ENCODE measurements around the gene RAB44. TPM values are rescaled to one million over a fixed set of nuclear protein-coding genes. Genes with fewer than 3 reads are reported as not detected.

The RAB44 gene
- total RNA-seq, 1 donor from 2014 or later, result not detected

DNA sequence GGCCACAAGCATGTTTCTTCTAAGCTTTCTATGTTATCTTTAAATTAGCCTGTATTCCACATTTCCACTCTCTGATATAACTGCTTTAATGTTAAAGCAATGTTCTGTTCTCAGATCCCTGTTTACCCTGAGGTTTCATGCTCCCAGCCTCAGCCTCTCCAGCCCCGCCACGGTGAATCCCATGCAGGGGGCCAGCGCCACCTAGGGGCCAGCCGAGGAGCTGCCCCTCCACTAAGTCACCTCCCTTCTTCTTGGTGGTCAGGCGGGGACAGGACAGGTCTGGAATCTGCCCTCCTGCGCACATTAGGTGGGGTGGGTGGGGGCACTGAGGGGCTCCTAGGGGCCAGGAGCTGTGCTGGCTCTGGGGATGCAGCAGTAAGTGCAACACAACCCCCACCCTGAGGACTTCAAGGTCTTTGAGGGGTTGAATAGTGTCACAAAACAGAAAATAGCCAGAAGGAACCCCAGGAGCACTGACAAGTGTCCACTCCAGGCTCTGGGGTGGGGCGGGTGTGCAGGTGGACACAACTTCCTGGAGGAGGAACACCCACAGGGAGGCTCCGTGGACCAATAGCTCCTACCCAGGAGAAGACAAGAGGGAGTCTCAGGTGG is 61.6 kb downstream of the RAB44 start:
- Mint-ChIP-seq H3K36me3 (no peaks in the 10 kb centered on the region), H3K27me3 (peaks cover 12% of the 10 kb centered on the region), H3K4me3 (no peak overlapping the region), H3K4me1 (ENCODE audit: unreplicated experiment) (peaks cover 45% of the 10 kb centered on the region), H3K27ac (no peak overlapping the region), H3K9me3 (no peaks in the 10 kb centered on the region)
- DNase-seq (ENCODE audit: extremely low spot score, unreplicated experiment), result peak; percentile 91
- TF ChIP-seq, protein P1, sequence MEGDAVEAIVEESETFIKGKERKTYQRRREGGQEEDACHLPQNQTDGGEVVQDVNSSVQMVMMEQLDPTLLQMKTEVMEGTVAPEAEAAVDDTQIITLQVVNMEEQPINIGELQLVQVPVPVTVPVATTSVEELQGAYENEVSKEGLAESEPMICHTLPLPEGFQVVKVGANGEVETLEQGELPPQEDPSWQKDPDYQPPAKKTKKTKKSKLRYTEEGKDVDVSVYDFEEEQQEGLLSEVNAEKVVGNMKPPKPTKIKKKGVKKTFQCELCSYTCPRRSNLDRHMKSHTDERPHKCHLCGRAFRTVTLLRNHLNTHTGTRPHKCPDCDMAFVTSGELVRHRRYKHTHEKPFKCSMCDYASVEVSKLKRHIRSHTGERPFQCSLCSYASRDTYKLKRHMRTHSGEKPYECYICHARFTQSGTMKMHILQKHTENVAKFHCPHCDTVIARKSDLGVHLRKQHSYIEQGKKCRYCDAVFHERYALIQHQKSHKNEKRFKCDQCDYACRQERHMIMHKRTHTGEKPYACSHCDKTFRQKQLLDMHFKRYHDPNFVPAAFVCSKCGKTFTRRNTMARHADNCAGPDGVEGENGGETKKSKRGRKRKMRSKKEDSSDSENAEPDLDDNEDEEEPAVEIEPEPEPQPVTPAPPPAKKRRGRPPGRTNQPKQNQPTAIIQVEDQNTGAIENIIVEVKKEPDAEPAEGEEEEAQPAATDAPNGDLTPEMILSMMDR (conservative IDR thresholded peaks at IDR 0.05), result peak; percentile 98

DNA sequence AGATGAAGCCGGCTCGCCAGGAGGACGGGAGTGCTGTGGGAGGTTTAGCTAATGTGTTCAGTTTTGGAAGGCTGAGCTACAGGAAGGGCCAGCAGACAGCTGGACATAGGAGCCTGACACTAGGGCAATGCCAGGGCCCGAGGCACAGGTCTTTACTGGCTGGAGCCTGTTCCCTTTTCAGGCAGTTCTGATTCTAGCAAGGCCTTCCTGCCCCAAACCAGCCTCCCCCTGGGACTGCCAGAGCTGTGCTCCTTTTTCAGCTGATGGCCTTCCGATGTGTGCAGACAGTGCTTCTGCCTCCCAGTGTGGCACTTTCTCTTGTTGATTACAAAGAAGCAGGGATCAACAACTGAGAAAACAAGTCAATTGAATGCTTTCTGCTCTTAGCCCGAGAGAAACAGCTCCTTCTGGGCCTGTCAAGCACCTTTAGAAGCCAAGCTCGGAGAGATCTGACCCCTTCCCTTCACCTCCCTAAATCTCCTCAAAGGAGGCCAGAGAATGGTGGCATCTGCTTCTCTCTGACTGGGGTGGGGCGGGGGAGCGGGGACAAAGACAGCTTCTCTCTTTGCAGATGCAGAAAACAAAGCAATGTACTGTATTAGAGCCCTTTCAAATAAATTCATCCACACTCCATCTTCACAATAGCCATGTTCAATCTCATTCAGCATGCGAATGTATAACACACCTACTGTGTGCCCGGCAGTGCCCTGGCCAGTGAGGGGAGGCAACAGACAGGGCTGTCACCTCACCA is 63.2 kb downstream of the RAB44 start:
- no peak overlapping the region for H3K4me3 Mint-ChIP-seq
- peaks cover 12% of the 10 kb centered on the region for H3K27me3 Mint-ChIP-seq
- no peaks in the 10 kb centered on the region for H3K36me3 Mint-ChIP-seq
- TF ChIP-seq, protein P1 (conservative IDR thresholded peaks at IDR 0.05), result no peak
- no peak for DNase-seq (ENCODE audit: extremely low spot score, unreplicated experiment)
- H3K27ac Mint-ChIP-seq, result peak overlapping the region; percentile 33
- no peaks in the 10 kb centered on the region for H3K9me3 Mint-ChIP-seq
- H3K4me1 Mint-ChIP-seq (ENCODE audit: unreplicated experiment), result peaks cover 33% of the 10 kb centered on the region

DNA sequence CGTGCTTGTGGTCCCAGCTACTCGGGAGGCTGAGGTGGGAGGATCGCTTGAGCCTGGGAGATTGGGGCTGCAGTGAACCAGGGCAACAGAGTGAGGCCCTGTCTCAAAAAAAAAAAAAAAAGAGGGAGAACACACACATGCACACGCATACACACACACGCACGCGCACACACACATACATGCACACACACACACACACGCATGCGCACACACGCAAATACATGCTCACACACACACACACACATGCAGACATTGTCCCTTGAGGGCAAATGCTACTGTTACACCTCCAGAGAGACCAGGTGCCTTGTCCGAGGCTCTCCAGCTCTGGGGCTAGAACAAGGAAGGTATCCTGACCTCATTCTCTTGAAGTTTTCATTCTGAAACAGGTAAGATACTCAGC is 64.5 kb downstream of the RAB44 start:
- H3K27ac Mint-ChIP-seq, result no peak overlapping the region
- peaks cover 15% of the 10 kb centered on the region for H3K27me3 Mint-ChIP-seq
- DNase-seq (ENCODE audit: extremely low spot score, unreplicated experiment), result no peak
- no peaks in the 10 kb centered on the region for H3K36me3 Mint-ChIP-seq
- peaks cover 27% of the 10 kb centered on the region for H3K4me1 Mint-ChIP-seq (ENCODE audit: unreplicated experiment)
- H3K4me3 Mint-ChIP-seq, result no peak overlapping the region
- no peaks in the 10 kb centered on the region for H3K9me3 Mint-ChIP-seq
- TF ChIP-seq, protein P1 (conservative IDR thresholded peaks at IDR 0.05), result no peak

DNA sequence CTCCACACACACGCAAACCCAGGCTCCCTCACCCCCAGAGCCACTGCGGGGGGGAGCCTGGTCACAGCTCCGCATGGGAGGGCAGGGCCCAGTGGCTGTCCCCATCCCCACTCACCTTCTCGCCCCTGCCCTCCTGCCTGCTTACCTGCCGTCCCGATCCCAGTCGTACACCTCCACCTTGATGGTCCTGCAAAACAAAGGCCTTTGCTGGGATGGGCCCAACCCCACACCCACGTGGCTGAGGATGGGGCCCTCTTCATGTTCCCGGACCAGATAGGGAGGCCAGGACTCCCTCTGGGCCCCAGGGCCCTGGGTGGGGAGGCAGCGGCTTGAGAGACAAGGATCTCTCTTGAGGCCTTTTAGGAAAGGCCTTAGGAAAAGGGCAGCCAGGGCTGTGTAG is 67.6 kb downstream of the RAB44 start:
- no peak overlapping the region for H3K27ac Mint-ChIP-seq
- TF ChIP-seq, protein P1 (conservative IDR thresholded peaks at IDR 0.05), result no peak
- no peak overlapping the region for H3K4me3 Mint-ChIP-seq
- peaks cover 9% of the 10 kb centered on the region for H3K27me3 Mint-ChIP-seq
- no peaks in the 10 kb centered on the region for H3K9me3 Mint-ChIP-seq
- DNase-seq (ENCODE audit: extremely low spot score, unreplicated experiment), result no peak
- no peaks in the 10 kb centered on the region for H3K36me3 Mint-ChIP-seq
- H3K4me1 Mint-ChIP-seq (ENCODE audit: unreplicated experiment), result peaks cover 17% of the 10 kb centered on the region

DNA sequence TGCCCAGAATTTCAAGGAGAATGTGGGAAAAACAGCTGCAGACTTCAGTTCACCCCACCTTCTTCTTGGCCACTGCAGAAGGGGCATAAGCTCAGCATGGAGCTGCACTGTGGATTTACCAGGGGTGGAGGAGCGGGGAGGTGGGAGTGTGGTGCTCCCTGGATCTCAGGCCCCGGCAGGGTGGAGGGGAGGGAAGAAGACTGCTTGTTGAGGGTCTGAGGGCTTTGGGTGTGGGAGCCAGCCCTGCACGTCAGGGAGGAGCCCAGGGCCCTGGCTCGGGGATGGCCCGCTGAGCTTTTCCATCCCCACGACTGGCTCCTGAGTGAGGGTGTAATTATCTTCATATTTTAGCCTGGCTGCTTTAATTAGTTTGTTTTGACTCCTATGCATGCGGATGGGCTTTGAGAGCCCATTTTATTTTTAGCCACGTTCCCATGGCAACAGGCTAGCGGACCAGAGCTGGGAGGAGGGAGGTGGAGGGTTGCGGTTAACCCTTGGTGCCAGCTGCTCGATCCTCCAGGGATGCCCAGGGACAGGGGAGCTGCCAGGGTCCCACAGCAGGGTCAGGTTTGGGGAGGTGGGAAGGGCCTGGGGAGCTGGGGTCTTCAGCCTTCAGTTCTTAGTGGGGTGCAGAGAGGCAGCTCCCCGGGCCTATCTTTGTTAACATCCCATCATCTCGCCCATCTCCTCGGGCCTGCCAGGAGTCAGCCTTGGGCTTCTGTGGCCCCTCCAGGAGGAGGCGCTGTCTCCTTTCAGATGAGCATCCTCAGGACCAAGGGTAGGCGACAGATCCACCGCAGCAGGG is 68.2 kb downstream of the RAB44 start:
- Mint-ChIP-seq H3K4me1 (ENCODE audit: unreplicated experiment) (peaks cover 17% of the 10 kb centered on the region), H3K9me3 (no peaks in the 10 kb centered on the region), H3K27ac (no peak overlapping the region), H3K36me3 (no peaks in the 10 kb centered on the region), H3K27me3 (peaks cover 6% of the 10 kb centered on the region), H3K4me3 (no peak overlapping the region)
- DNase-seq (ENCODE audit: extremely low spot score, unreplicated experiment), result peak; percentile 85
- TF ChIP-seq, protein P1 (conservative IDR thresholded peaks at IDR 0.05), result peak; percentile 96

Measured in type B pancreatic cell (in vitro differentiated cells).